ENCODE results near the gene HCFC1R1. TPM values are rescaled to one million over a fixed set of nuclear protein-coding genes. Genes with fewer than 3 reads are reported as not detected.
"Not testable (repeated sequence)": the region's sequence is repeated elsewhere in the genome, so short reads cannot be mapped to it uniquely, and the experiment has no call there.

The HCFC1R1 gene
- total RNA-seq: 10 to 100 TPM; 11.5 to 29.6 (median 14.9) TPM
- polyA plus RNA-seq: 10 to 100 TPM; 12.0 to 24.6 TPM
- total RNA-seq: 6.3 reads per million, percentile 28 among the genes with 10 or more reads in this experiment

DNA sequence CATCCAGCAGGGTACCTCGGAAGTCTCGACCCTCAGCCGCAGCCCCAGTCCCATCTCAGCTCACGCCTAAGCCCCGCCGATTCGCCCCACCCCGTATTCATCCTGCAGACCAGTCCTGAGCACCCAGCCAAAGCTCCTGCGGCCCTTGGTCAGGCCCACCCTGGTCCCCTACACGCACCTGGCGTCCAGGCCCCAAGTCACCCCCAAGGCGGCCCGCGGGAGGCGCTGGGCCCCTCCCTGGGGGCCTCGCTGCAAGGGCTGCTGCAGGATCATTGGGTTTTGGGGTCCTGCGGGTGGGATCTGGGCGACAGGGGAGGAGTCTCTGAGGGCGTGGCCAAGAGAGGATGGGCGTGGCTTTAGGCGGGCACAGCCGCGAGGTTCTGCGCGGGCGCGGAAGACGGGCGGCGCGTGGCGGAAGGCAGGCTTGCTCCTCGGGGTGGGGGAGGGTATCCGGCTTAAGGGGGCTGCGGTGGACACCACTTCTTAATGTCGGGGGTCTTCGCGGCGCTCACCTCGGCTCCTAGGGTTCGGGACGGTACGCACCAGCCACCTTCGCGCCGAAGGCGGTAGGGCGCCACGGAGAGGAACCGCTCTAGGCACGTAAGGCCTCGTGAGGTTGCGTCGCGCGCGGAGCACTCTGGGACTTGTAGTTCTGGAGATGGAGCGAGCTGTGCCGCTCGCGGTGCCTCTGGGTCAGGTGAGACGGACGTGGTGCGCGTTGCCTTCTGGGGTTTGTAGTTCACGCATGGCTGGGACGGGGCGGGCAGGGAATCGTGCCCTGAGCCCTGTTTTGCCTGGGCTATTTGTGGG is at the start of gene HCFC1R1, which contains the start of gene THOC6:
TSS of gene HCFC1R1 (minus strand) at position 274 of the 810 bp plus-strand sequence. CDS start at position 273, 1 bp downstream.
TSS of gene THOC6 (plus strand) at position 367 of the 810 bp plus-strand sequence. CDS start at position 659, 292 bp downstream.
- Histone ChIP-seq H3K4me3 (ENCODE audit: low read length) (peak within 1 kb of the TSS; percentile 87), H3K36me3 (ENCODE audit: control insufficient read depth in 2 of 3, insufficient read depth in 3 of 3, low read length in 3 of 3) (peaks cover 0 to 20% (median 0%) of the 10 kb centered on the region in 3 experiments), H3K9me3 (ENCODE audit: control insufficient read depth in 2 of 3, low read length in 3 of 3) (no peaks in the 10 kb centered on the region), H3K4me1 (ENCODE audit: control insufficient read depth in 2 of 2, insufficient read depth in 2 of 2, low read length in 2 of 2) (peaks cover 42 to 50% of the 10 kb centered on the region in 2 donors), H3K27me3 (ENCODE audit: control insufficient read depth in 2 of 2, insufficient read depth in 2 of 2, low read length in 2 of 2) (peaks cover 0 to under 1% of the 10 kb centered on the region in 2 donors), H3K27ac (ENCODE audit: low read depth, low read length) (peak within 1 kb of the TSS; percentile 98)
- H3K27me3 Mint-ChIP-seq: peaks cover 0 to 5% (median 2%) of the 10 kb centered on the region in 5 donors
- H3K27ac Mint-ChIP-seq: peak within 1 kb of the TSS; percentile 85 to 99 (median 96)
- H3K4me3 Mint-ChIP-seq: peak within 1 kb of the TSS; percentile 78 to 98 (median 92)
- POLR2A ChIA-PET: interaction anchor here (0.6 to 2.9 kb wide), 13 partner anchors 10 to 111 kb away, joined by 3 to 11 read pairs (median 4); partner anchors contain the start of genes CLDN9 and ZNF213
- CTCF ChIA-PET: interaction anchor here (1.8 to 3.3 kb wide), 2 partner anchors 20 to 111 kb away, joined by 5 to 11 read pairs; partner anchors contain the start of gene ZNF213
- peak; percentile 89 for ATAC-seq
- intact Hi-C loops (cut with micrococcal nuclease): loop anchor here (1.0 to 10.0 kb wide), 12 partner anchors 20 to 1228 kb away; partner anchors contain the start of genes PAQR4 (in 2 of the 2), CEMP1 (in 1 of the 2), CLUAP1 (in 1 of the 2) and ELOB (in 1 of the 2)
- peaks cover 15 to 62% (median 50%) of the 10 kb centered on the region in 7 donors for H3K4me1 Mint-ChIP-seq
- H3K36me3 Mint-ChIP-seq: peaks cover 0 to 14% (median 3%) of the 10 kb centered on the region in 5 donors
- H3K9me3 Mint-ChIP-seq: no peaks in the 10 kb centered on the region
- DNase-seq: peak; percentile 86 to 96 (median 96)

DNA sequence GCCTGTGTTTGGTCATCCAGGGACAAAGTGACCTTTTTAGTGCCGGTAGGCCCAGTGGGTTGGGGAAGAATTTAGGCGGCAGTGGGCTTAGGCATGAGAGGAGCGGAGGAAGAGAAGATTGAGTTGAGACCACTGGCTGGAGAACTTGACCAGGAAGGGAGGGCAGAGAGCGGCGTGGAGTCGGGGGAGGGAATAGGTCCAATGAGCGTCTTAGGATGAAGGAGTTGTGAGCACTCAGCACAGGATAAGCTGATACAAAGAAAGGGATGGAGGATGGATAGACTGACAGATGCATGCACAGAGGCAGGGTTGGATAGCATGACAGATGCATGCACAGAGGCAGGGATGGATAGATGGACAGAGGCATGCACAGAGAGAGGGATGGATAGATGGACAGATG is 49.7 kb upstream of the HCFC1R1 start:
- H3K36me3 ChIP-seq (ENCODE audit: control insufficient read depth in 2 of 3, insufficient read depth in 3 of 3, low read length in 3 of 3): peaks cover 0 to 13% (median 0%) of the 10 kb centered on the region in 3 experiments
- ChIA-PET CTCF (no interaction called here), POLR2A (interaction anchor here (0.7 to 5.2 kb wide), 2 partner anchors 9 to 1617 kb away, joined by 3 to 113 read pairs; partner anchors contain the start of gene IL32)
- no peaks in the 10 kb centered on the region for H3K27me3 ChIP-seq (ENCODE audit: control insufficient read depth in 2 of 2, insufficient read depth in 2 of 2, low read length in 2 of 2)
- H3K9me3 ChIP-seq (ENCODE audit: control insufficient read depth in 2 of 3, low read length in 3 of 3): no peaks in the 10 kb centered on the region
- DNase-seq (no peak), ATAC-seq (no peak)
- peak overlapping the region; percentile 92 to 99 (median 99) for H3K27ac Mint-ChIP-seq
- peaks cover under 1 to 60% (median 19%) of the 10 kb centered on the region in 5 donors for H3K36me3 Mint-ChIP-seq
- H3K27ac ChIP-seq (ENCODE audit: low read depth, low read length): peak overlapping the region; percentile 78
- no peaks in the 10 kb centered on the region for H3K27me3 Mint-ChIP-seq
- peak overlapping the region; percentile 71 to 89 (median 83) for H3K4me3 Mint-ChIP-seq
- intact Hi-C loops (cut with micrococcal nuclease): loop anchor here in 1 of 2 donors (10.0 kb wide), 1 partner anchor 431 kb away; the partner anchor contains the start of gene CLUAP1
- H3K4me1 Mint-ChIP-seq: peaks cover 71 to 92% (median 80%) of the 10 kb centered on the region in 7 donors
- peaks cover 71 to 77% of the 10 kb centered on the region in 2 donors for H3K4me1 ChIP-seq (ENCODE audit: control insufficient read depth in 2 of 2, insufficient read depth in 2 of 2, low read length in 2 of 2)
- H3K4me3 ChIP-seq (ENCODE audit: low read length): peak overlapping the region; percentile 35
- peaks cover 0 to 11% (median 3%) of the 10 kb centered on the region in 11 donors for H3K9me3 Mint-ChIP-seq

DNA sequence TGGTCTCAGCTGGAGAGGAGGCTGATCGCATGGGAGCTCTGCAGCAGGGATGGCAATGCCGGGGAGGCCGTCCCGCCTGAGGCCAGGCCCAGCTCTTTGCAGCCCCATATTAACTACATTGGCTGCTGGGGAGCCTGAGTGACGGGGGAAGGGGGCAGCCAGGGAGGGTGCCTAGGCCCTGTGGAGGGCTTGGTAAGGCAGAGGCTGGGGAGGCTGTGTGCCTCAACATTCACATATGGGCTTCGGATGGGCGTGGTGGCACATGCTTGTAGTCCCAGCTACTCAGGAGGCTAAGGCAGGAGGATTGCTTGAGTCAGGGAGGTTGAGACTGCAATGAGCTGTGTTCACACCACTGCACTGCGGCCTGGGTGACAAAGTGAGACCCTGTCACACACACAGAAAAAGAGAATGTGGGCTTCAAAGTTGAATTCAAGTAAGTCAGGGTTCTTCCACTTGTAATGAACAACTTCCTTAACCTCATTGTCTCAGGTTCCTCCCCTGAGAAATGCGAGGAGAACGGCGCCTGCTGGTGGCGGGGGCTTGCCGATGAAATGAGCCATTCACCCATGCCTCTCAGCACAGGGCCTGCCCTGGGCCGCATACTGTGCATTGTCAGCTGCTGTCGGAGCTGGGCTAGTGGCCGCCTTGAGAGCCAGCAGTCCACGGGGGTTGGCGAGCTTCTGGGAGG is 49.0 kb upstream of the HCFC1R1 start:
- H3K9me3 ChIP-seq (ENCODE audit: control insufficient read depth in 2 of 3, low read length in 3 of 3); H3K27me3 Mint-ChIP-seq; CTCF ChIA-PET; H3K4me3 ChIP-seq (ENCODE audit: low read length); H3K9me3 Mint-ChIP-seq; H3K27me3 ChIP-seq (ENCODE audit: control insufficient read depth in 2 of 2, insufficient read depth in 2 of 2, low read length in 2 of 2): not testable (repeated sequence)
- ATAC-seq: peak; percentile 47
- Histone ChIP-seq H3K4me1 (ENCODE audit: control insufficient read depth in 2 of 2, insufficient read depth in 2 of 2, low read length in 2 of 2) (peaks cover 72 to 75% of the 10 kb centered on the region in 2 donors), H3K36me3 (ENCODE audit: control insufficient read depth in 2 of 3, insufficient read depth in 3 of 3, low read length in 3 of 3) (peaks cover 0 to 13% (median 0%) of the 10 kb centered on the region in 3 experiments), H3K27ac (ENCODE audit: low read depth, low read length) (peak overlapping the region; percentile 47)
- POLR2A ChIA-PET: interaction anchor here (0.7 to 5.2 kb wide), 4 partner anchors 8 to 1618 kb away, joined by 3 to 113 read pairs (median 18); partner anchors contain the start of gene IL32
- Mint-ChIP-seq H3K27ac (peak overlapping the region; percentile 92 to 100 (median 99)), H3K36me3 (peaks cover 0 to 60% (median 12%) of the 10 kb centered on the region in 5 donors), H3K4me3 (peak overlapping the region in 8 of 10 donors; percentile 34 to 100 (median 84)), H3K4me1 (peaks cover 71 to 91% (median 76%) of the 10 kb centered on the region in 7 donors)
- DNase-seq: peak in 6 of 9 donors; percentile 22 to 62 (median 44)
- intact Hi-C loops (cut with micrococcal nuclease): loop anchor here in 1 of 2 donors (10.0 kb wide), 1 partner anchor 432 kb away; the partner anchor contains the start of gene CLUAP1

DNA sequence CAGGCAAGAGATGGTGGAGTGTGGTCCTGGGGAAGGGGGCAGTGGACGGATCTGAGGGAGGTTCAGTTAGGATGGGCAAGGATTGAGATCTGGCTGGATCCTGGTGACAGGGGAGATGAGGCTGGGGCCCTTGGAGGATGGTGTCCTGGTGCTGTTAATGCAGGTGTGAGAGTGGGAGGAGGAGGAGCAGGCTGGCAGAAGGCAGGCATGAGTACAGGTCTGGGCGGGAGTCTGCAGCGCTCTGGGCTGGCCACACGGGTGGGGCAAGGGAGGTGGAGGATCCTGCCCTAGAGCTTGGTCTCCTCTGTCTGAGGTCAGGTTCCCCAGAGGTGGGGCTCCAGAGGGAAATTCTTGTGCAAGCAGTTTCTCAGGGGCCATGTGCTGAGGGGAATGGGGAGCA is 48.4 kb upstream of the HCFC1R1 start:
- CTCF ChIA-PET; H3K27me3 ChIP-seq (ENCODE audit: control insufficient read depth in 2 of 2, insufficient read depth in 2 of 2, low read length in 2 of 2); H3K9me3 Mint-ChIP-seq; H3K9me3 ChIP-seq (ENCODE audit: control insufficient read depth in 2 of 3, low read length in 3 of 3); H3K27me3 Mint-ChIP-seq; H3K4me3 ChIP-seq (ENCODE audit: low read length); ATAC-seq; DNase-seq: not testable (repeated sequence)
- POLR2A ChIA-PET: interaction anchor here (1.0 to 5.0 kb wide), 3 partner anchors 11 to 127 kb away, joined by 3 to 34 read pairs (median 4); no protein-coding TSS in a partner anchor
- intact Hi-C loops (cut with micrococcal nuclease): loop anchor here in 1 of 2 donors (10.0 kb wide), 1 partner anchor 433 kb away; the partner anchor contains the start of gene CLUAP1
- Mint-ChIP-seq H3K27ac (peak overlapping the region; percentile 79 to 100 (median 90)), H3K4me1 (peaks cover 71 to 90% (median 73%) of the 10 kb centered on the region in 7 donors), H3K4me3 (peak overlapping the region; percentile 23 to 100 (median 64)), H3K36me3 (peaks cover 4 to 61% (median 13%) of the 10 kb centered on the region in 5 donors)
- Histone ChIP-seq H3K36me3 (ENCODE audit: control insufficient read depth in 2 of 3, insufficient read depth in 3 of 3, low read length in 3 of 3) (peaks cover 0 to 13% (median 3%) of the 10 kb centered on the region in 3 experiments), H3K27ac (ENCODE audit: low read depth, low read length) (peak overlapping the region; percentile 47), H3K4me1 (ENCODE audit: control insufficient read depth in 2 of 2, insufficient read depth in 2 of 2, low read length in 2 of 2) (peaks cover 69 to 70% of the 10 kb centered on the region in 2 donors)

DNA sequence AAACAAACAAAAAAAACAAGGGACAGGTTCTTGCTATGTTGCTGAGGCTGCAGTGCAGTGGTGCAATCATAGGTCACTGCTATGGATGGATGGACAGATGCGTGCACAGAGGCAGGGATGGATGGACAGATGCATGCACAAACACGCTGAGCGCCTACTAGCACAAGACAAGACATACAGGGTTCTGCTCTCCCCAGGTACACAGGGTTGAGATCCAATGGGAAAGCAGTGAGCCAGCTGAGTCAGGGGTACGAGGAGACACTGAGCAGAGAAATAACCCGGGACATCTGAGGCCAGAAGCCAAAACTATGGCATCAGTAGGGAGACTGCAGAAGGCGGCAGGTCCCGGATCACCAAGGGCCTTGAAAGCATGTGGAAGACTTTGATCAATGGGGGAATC is 47.9 kb upstream of the HCFC1R1 start:
- POLR2A ChIA-PET: interaction anchor here (0.9 to 5.0 kb wide), 8 partner anchors 11 to 127 kb away, joined by 3 to 34 read pairs (median 4); no protein-coding TSS in a partner anchor

More for the DNA sequence above, 47.9 kb upstream of the HCFC1R1 start:
- H3K4me3 ChIP-seq (ENCODE audit: low read length): no peak overlapping the region
- H3K36me3 Mint-ChIP-seq: peaks cover 4 to 60% (median 15%) of the 10 kb centered on the region in 5 donors
- H3K27ac ChIP-seq (ENCODE audit: low read depth, low read length): no peak overlapping the region
- no peaks in the 10 kb centered on the region for H3K27me3 ChIP-seq (ENCODE audit: control insufficient read depth in 2 of 2, insufficient read depth in 2 of 2, low read length in 2 of 2)
- H3K9me3 Mint-ChIP-seq: peaks cover 0 to 3% (median 0%) of the 10 kb centered on the region in 11 donors
- peaks cover 0 to 13% (median 3%) of the 10 kb centered on the region in 3 experiments for H3K36me3 ChIP-seq (ENCODE audit: control insufficient read depth in 2 of 3, insufficient read depth in 3 of 3, low read length in 3 of 3)
- intact Hi-C loops (cut with micrococcal nuclease): loop anchor here in 1 of 2 donors (10.0 kb wide), 1 partner anchor 433 kb away; the partner anchor contains the start of gene CLUAP1
- peaks cover 69 to 88% (median 72%) of the 10 kb centered on the region in 7 donors for H3K4me1 Mint-ChIP-seq
- H3K27me3 Mint-ChIP-seq: no peaks in the 10 kb centered on the region
- DNase-seq (no peak), ATAC-seq (no peak)
- no peaks in the 10 kb centered on the region for H3K9me3 ChIP-seq (ENCODE audit: control insufficient read depth in 2 of 3, low read length in 3 of 3)
- CTCF ChIA-PET: no interaction called here
- peaks cover 65% of the 10 kb centered on the region in 2 donors for H3K4me1 ChIP-seq (ENCODE audit: control insufficient read depth in 2 of 2, insufficient read depth in 2 of 2, low read length in 2 of 2)
- peak overlapping the region; percentile 79 to 100 (median 90) for H3K27ac Mint-ChIP-seq
- H3K4me3 Mint-ChIP-seq: peak overlapping the region; percentile 23 to 100 (median 64)

Data from naive thymus-derived CD4-positive, alpha-beta T cell (primary cell).